HepG2 (cell line): ENCODE results near the gene RBBP6. TPM values are rescaled to one million over a fixed set of nuclear protein-coding genes. Genes with fewer than 3 reads are reported as not detected.
A peak's percentile ranks its signal among the peaks of the same experiment; 100 is the strongest.

ENCODE experiments used
- ATAC-seq: fragments of 200-7000 bp; cut with Tn5 transposase; 3 replicates; pipeline ENCODE4 v1.9.1; 2020; ENCODE audit warnings: mild to moderate bottlenecking, moderate library complexity
- BruUV-seq: library from RNA; stranded (reverse); fragments of 400-500 nt; replicated peaks from 2 replicates; lab custom pipeline; 2021; lab: Mats Ljungman, UMichigan
- CTCF ChIA-PET: fragments of 300-600 bp; formaldehyde crosslinking; extraction: SDS; loops from one replicate; lab custom pipeline; 2021; ENCODE audit warnings: low total read pairs, inconsistent platforms, low intra/inter-chr PET ratio; lab: Yijun Ruan, JAX
- POLR2A ChIA-PET: fragments of 350-600 bp; sonication (Branson Sonifier 250); formaldehyde crosslinking; loops from one replicate; lab custom pipeline; 2020; ENCODE audit warnings: antibody characterized with exemption, inconsistent platforms; lab: Yijun Ruan, JAX
- DNase-seq: peaks from one replicate; pipeline ENCODE4 v3.0.0-alpha.2; 2015; ENCODE audit warnings: low spot score
- FAIRE-seq: peaks from 3 replicates; lab custom pipeline; 2011; peaks lifted over from hg19 to GRCh38; lab: Jason Lieb, UNC
- H2AFZ ChIP-seq: one replicate; pipeline ENCODE4 v1.6.1; 2011; ENCODE audit warnings: low read length, inconsistent platforms
- H3K27ac ChIP-seq: fragments of 300-600 bp; 3 replicates; pipeline ENCODE4 v1.8.0; 2011; ENCODE audit warnings: mixed run types, mild to moderate bottlenecking, mixed read lengths, low read length, inconsistent platforms; ENCODE audit not compliant: insufficient read depth; ENCODE audit errors: extremely low read length
- H3K27me3 ChIP-seq, 2 experiments: fragments of 200-600 bp in 1 of 2; 2 replicates in 1 of 2; 3 replicates in 1 of 2; pipeline versions ENCODE4 v1.6.0 to v1.8.0; 2011; ENCODE audit warnings: low read length in 2 of 2, mild to moderate bottlenecking in 2 of 2, moderate library complexity in 2 of 2, inconsistent platforms in 1 of 2; ENCODE audit not compliant: insufficient read depth in 2 of 2, control insufficient read depth in 1 of 2
- H3K36me3 ChIP-seq, 2 experiments: fragments of 200-600 bp in 1 of 2; replicated peaks in 1 of 2; 2 replicates in 1 of 2; 3 replicates in 1 of 2; pipeline versions ENCODE4 v1.5.1 to v1.8.0; 2011; ENCODE audit warnings: low read length in 2 of 2, inconsistent platforms in 1 of 2; ENCODE audit not compliant: insufficient read depth in 2 of 2, control insufficient read depth in 1 of 2
- H3K4me1 ChIP-seq: 2 replicates; pipeline ENCODE4 v1.5.1; 2012; ENCODE audit warnings: low read length, inconsistent platforms; ENCODE audit not compliant: insufficient read depth
- H3K4me2 ChIP-seq: 2 replicates; pipeline ENCODE4 v1.6.0; 2011; ENCODE audit warnings: low read depth, low read length, inconsistent platforms
- H3K4me3 ChIP-seq, 3 experiments: fragments of 200-600 bp in 1 of 3; sonication (generic), shearing (Covaris generic) in 1 of 3; replicated peaks in 1 of 3; 2 replicates each; pipeline ENCODE4 v1.5.1; 2011 to 2016; ENCODE audit warnings: low read length in 3 of 3, inconsistent platforms in 2 of 3, low read depth in 2 of 3, mild to moderate bottlenecking in 2 of 3, control low read depth in 1 of 3, mixed read lengths in 1 of 3; ENCODE audit not compliant: insufficient read depth in 1 of 3
- H3K79me2 ChIP-seq: one replicate; pipeline ENCODE4 v1.6.1; 2011; ENCODE audit warnings: low read length, inconsistent platforms; ENCODE audit not compliant: insufficient read depth
- H3K9ac ChIP-seq: 2 replicates; pipeline ENCODE4 v1.6.0; 2011; ENCODE audit warnings: mild to moderate bottlenecking, low read depth, low read length, inconsistent platforms; ENCODE audit not compliant: insufficient read depth
- H3K9me3 ChIP-seq: 2 replicates; pipeline ENCODE4 v1.5.1; 2012; ENCODE audit warnings: mild to moderate bottlenecking, low read length
- H4K20me1 ChIP-seq: 2 replicates; pipeline ENCODE4 v1.6.0; 2011; ENCODE audit warnings: inconsistent platforms, mild to moderate bottlenecking, low read length, moderate library complexity; ENCODE audit not compliant: insufficient read depth
- ARID3A ChIP-seq: IDR thresholded peaks from 2 replicates; pipeline ENCODE4 v1.6.1; 2012; ENCODE audit warnings: low read depth, low read length, improper control_type of control experiment
- CTCF ChIP-seq: sonication (generic); formaldehyde crosslinking; IDR thresholded peaks from 2 replicates; pipeline ENCODE4 v1.5.0; 2020; ENCODE audit warnings: mild to moderate bottlenecking, missing genetic modification reagents, moderate library complexity
- MLX ChIP-seq: IDR thresholded peaks from 2 replicates; pipeline ENCODE4 v1.6.1; 2016
- MTA1 ChIP-seq: sonication (generic); formaldehyde crosslinking; IDR thresholded peaks from 2 replicates; pipeline ENCODE4 v1.4.0; 2020; ENCODE audit warnings: missing genetic modification reagents, mild to moderate bottlenecking, borderline replicate concordance
- MZF1 ChIP-seq: sonication (generic); formaldehyde crosslinking; IDR thresholded peaks from 2 replicates; pipeline ENCODE4 v1.8.1; 2023; ENCODE audit warnings: mild to moderate bottlenecking, missing genetic modification reagents, borderline replicate concordance
- NFIB ChIP-seq: sonication (generic); formaldehyde crosslinking; IDR thresholded peaks from 2 replicates; pipeline ENCODE4 v1.9.0; 2021; ENCODE audit warnings: missing genetic modification reagents, mild to moderate bottlenecking, borderline replicate concordance
- STAG1 ChIP-seq: sonication (generic); formaldehyde crosslinking; IDR thresholded peaks from 2 replicates; pipeline ENCODE4 v1.4.0; 2020; ENCODE audit warnings: missing genetic modification reagents
- YEATS2 ChIP-seq: sonication (generic); formaldehyde crosslinking; IDR thresholded peaks from 2 replicates; pipeline ENCODE4 v1.4.0; 2020; ENCODE audit warnings: missing genetic modification reagents, borderline replicate concordance
- ZNF549 ChIP-seq: sonication (generic); formaldehyde crosslinking; IDR thresholded peaks from 2 replicates; pipeline ENCODE4 v1.5.0; 2020; ENCODE audit warnings: missing genetic modification reagents
- WGBS: methylation state at CpG from one replicate; pipeline ENCODE4 v1.1.6; 2017; ENCODE audit warnings: low lambda C conversion rate; 5-methylcytosine and 5-hydroxymethylcytosine counted together
- in situ Hi-C: cut with HindIII; loops from 2 replicates; pipeline ENCODE4 v1.10.0; 2017; ENCODE audit warnings: low pct_unique_long_range_greater_than_20kb; ENCODE audit not compliant: extremely low pct_ligation_motif_present
- intact Hi-C: fragments of 100-400 bp; cut with micrococcal nuclease; formaldehyde crosslinking; loops from one replicate; pipeline ENCODE4 v1.10.0; 2022; ENCODE audit not compliant: unreplicated experiment
- polyA plus RNA-seq, 8 experiments: library from polyadenylated mRNA; depleted of rRNA in 3 of 8; stranded (reverse) in 7 of 8; unstranded in 1 of 8; fragments of >200 nt; fragmentation: Illumina TruSeq in 4 of 8; extraction: Trizol in 4 of 8; gene quantifications; 2 replicates each; pipeline versions ENCODE4 v1.2.1 to v1.2.3, GENCODE V29; 2011 to 2016; ENCODE audit warnings: low read depth in 4 of 8, missing spikeins in 1 of 8, mixed read lengths in 1 of 8; ENCODE audit not compliant: insufficient read depth in 1 of 8
- total RNA-seq, 5 experiments: library from RNA; depleted of rRNA; stranded (reverse); fragments of >200 nt; fragmentation: Illumina TruSeq; extraction: Trizol; gene quantifications; 2 replicates each; pipeline ENCODE4 v1.2.3, GENCODE V29; 2016; ENCODE audit warnings: low read depth in 1 of 5
- TF ChIP-seq, protein P1 (sequence below): sonication (generic); formaldehyde crosslinking; IDR thresholded peaks from 2 replicates; pipeline ENCODE4 v1.4.0; 2020; ENCODE audit warnings: missing genetic modification reagents, low read depth, mild to moderate bottlenecking, borderline replicate concordance
- TF ChIP-seq, protein P2 (sequence below): sonication (generic); formaldehyde crosslinking; IDR thresholded peaks from 2 replicates; pipeline ENCODE4 v1.5.0; 2020; ENCODE audit warnings: missing genetic modification reagents
- TF ChIP-seq, protein P3 (sequence below): IDR thresholded peaks from 2 replicates; pipeline ENCODE4 v1.6.1; 2016; ENCODE audit warnings: missing compliant biosample characterization, missing genetic modification reagents, borderline replicate concordance
- TF ChIP-seq, protein P4 (sequence below): sonication (generic); formaldehyde crosslinking; IDR thresholded peaks from 2 replicates; pipeline ENCODE4 v1.5.0; 2020; ENCODE audit warnings: mild to moderate bottlenecking, missing genetic modification reagents

RBBP6 gene
- total and polyA plus RNA-seq, 2 of the 13 experiments (the other 11 are each of a cell fraction or from before 2014, with no cell fraction given): 37.1 to 70.9 TPM

GRCh38 chr16:24577167-24577566, 37.8 kb downstream of the RBBP6 start (continued):
- TF ChIP-seq, protein P1, sequence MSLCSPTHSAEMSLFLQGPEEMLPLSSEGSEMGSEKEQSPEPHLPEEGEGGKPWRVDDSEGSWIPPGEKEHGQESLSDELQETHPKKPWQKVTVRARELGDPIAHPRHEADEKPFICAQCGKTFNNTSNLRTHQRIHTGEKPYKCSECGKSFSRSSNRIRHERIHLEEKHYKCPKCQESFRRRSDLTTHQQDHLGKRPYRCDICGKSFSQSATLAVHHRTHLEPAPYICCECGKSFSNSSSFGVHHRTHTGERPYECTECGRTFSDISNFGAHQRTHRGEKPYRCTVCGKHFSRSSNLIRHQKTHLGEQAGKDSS: no peak
- TF ChIP-seq, protein P2, sequence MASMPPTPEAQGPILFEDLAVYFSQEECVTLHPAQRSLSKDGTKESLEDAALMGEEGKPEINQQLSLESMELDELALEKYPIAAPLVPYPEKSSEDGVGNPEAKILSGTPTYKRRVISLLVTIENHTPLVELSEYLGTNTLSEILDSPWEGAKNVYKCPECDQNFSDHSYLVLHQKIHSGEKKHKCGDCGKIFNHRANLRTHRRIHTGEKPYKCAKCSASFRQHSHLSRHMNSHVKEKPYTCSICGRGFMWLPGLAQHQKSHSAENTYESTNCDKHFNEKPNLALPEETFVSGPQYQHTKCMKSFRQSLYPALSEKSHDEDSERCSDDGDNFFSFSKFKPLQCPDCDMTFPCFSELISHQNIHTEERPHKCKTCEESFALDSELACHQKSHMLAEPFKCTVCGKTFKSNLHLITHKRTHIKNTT (CRISPR knock-in tag): no peak
- TF ChIP-seq, protein P3, sequence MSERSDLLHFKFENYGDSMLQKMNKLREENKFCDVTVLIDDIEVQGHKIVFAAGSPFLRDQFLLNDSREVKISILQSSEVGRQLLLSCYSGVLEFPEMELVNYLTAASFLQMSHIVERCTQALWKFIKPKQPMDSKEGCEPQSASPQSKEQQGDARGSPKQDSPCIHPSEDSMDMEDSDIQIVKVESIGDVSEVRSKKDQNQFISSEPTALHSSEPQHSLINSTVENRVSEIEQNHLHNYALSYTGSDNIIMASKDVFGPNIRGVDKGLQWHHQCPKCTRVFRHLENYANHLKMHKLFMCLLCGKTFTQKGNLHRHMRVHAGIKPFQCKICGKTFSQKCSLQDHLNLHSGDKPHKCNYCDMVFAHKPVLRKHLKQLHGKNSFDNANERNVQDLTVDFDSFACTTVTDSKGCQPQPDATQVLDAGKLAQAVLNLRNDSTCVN (CRISPR knock-in tag): no peak
- TF ChIP-seq ARID3A: no peak
- TF ChIP-seq ZNF549 (CRISPR knock-in tag): no peak
- TF ChIP-seq YEATS2 (CRISPR knock-in tag): no peak
- TF ChIP-seq, all 625 proteins: peak for 0

- intact Hi-C loops (loop anchor here (1.0 kb wide), 1 partner anchor 109 kb away; no protein-coding TSS in a partner anchor), in situ Hi-C loops (no loop called here)
- ChIA-PET POLR2A (no interaction called here), CTCF (interaction anchor here (1.0 kb wide), 1 partner anchor 220 kb away, joined by 3 read pairs; no protein-coding TSS in a partner anchor)
- H3K4me2 ChIP-seq: no peak overlapping the region
- no peak for FAIRE-seq
- no peak overlapping the region for H3K27ac ChIP-seq
- H3K4me1 ChIP-seq: 0 out of 2 replicates have a peak, but pooled peaks cover 9% of the 10 kb centered on the region
- no peak overlapping the region for H2AFZ ChIP-seq
- ATAC-seq: no peak
- H3K27me3 ChIP-seq: 0 out of 5 replicates have a peak, but pooled peaks cover 0 to 4% of the 10 kb centered on the region in 2 experiments
- no peaks in the 10 kb centered on the region for H3K79me2 ChIP-seq
- no peak overlapping the region for H3K9ac ChIP-seq
- no peaks in the 10 kb centered on the region for H4K20me1 ChIP-seq
- no peak overlapping the region for H3K4me3 ChIP-seq
- H3K9me3 ChIP-seq: no peaks in the 10 kb centered on the region
- 56% methylated on average over 5 of the region's 5 CpGs for WGBS
- no TSS peak for BruUV-seq
- no peaks in the 10 kb centered on the region for H3K36me3 ChIP-seq
- no peak for DNase-seq
- TF ChIP-seq STAG1 (CRISPR knock-in tag): peak; percentile 61
- TF ChIP-seq CTCF: peak; percentile 35
- TF ChIP-seq MLX (CRISPR knock-in tag): no peak
- TF ChIP-seq, protein P4, sequence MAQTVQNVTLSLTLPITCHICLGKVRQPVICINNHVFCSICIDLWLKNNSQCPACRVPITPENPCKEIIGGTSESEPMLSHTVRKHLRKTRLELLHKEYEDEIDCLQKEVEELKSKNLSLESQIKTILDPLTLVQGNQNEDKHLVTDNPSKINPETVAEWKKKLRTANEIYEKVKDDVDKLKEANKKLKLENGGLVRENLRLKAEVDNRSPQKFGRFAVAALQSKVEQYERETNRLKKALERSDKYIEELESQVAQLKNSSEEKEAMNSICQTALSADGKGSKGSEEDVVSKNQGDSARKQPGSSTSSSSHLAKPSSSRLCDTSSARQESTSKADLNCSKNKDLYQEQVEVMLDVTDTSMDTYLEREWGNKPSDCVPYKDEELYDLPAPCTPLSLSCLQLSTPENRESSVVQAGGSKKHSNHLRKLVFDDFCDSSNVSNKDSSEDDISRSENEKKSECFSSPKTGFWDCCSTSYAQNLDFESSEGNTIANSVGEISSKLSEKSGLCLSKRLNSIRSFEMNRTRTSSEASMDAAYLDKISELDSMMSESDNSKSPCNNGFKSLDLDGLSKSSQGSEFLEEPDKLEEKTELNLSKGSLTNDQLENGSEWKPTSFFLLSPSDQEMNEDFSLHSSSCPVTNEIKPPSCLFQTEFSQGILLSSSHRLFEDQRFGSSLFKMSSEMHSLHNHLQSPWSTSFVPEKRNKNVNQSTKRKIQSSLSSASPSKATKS (CRISPR knock-in tag): no peak
- no peak for TF ChIP-seq MZF1
- TF ChIP-seq NFIB (CRISPR knock-in tag): no peak
- TF ChIP-seq MTA1 (CRISPR knock-in tag): no peak
These were observed 41.3 kb downstream of the RBBP6 start for GRCh38 chr16:24580665-24581064.
